Esophagus squamous epithelium (tissue), 4 donors: Measurements from ENCODE around the gene FAAP100.

ENCODE experiments used
- POLR2A ChIP-seq, 4 donors: fragments of 450-650 bp; IDR thresholded peaks; one replicate each; pipeline ENCODE4 v1.6.1; 2017; ENCODE audit warnings: antibody characterized with exemption in 4 of 4, mild to moderate bottlenecking in 4 of 4, moderate library complexity in 3 of 4
- TF ChIP-seq, protein P1 (sequence below), 6 experiments: fragments of 450-650 bp in 4 of 6; fragments of 200-600 bp in 2 of 6; sonication (generic) in 2 of 6; IDR thresholded peaks; one replicate each; pipeline ENCODE4 v1.5.1; 2016 to 2019; ENCODE audit warnings: antibody characterized with exemption in 6 of 6, mild to moderate bottlenecking in 4 of 6, moderate library complexity in 4 of 6

DNA sequence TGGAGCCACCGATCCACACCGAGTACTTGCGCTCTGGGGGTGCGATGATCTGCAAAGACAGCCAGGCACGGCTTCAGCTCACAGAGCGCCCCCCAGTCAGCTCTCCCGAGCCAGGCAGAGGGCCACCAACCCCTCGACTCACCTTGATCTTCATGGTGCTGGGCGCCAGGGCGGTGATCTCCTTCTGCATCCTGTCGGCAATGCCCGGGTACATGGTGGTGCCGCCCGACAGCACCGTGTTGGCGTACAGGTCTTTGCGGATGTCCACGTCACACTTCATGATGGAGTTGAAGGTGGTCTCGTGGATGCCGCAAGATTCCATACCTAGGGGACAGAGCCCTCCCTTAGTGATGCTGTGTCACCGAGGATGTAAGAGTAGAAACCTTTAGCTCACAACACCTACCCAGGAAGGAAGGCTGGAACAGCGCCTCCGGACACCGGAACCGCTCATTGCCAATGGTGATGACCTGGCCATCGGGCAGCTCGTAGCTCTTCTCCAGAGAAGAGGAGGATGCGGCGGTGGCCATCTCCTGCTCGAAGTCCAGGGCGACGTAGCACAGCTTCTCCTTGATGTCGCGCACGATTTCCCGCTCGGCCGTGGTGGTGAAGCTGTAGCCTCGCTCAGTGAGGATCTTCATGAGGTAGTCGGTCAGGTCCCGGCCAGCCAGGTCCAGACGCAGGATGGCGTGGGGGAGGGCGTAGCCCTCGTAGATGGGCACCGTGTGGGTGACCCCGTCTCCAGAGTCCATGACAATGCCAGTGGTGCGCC is 41.2 kb downstream of the FAAP100 start:
- TF ChIP-seq, protein P1, sequence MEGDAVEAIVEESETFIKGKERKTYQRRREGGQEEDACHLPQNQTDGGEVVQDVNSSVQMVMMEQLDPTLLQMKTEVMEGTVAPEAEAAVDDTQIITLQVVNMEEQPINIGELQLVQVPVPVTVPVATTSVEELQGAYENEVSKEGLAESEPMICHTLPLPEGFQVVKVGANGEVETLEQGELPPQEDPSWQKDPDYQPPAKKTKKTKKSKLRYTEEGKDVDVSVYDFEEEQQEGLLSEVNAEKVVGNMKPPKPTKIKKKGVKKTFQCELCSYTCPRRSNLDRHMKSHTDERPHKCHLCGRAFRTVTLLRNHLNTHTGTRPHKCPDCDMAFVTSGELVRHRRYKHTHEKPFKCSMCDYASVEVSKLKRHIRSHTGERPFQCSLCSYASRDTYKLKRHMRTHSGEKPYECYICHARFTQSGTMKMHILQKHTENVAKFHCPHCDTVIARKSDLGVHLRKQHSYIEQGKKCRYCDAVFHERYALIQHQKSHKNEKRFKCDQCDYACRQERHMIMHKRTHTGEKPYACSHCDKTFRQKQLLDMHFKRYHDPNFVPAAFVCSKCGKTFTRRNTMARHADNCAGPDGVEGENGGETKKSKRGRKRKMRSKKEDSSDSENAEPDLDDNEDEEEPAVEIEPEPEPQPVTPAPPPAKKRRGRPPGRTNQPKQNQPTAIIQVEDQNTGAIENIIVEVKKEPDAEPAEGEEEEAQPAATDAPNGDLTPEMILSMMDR (IDR thresholded peaks at IDR 0.05) = no peak
- TF ChIP-seq POLR2A (IDR thresholded peaks at IDR 0.05) = no peak
